ENCODE results near the gene SIAH1. TPM values are rescaled to one million over a fixed set of nuclear protein-coding genes. Genes with fewer than 3 reads are reported as not detected.

Gene SIAH1
- total and polyA plus RNA-seq, 8 donors = 10.9 to 77.7 (median 21.4) TPM

- peaks cover 0 to 12% (median 0%) of the 10 kb centered on the region in 4 donors for H3K4me1 ChIP-seq
- peaks cover 16 to 86% (median 82%) of the 10 kb centered on the region in 4 donors for H3K36me3 ChIP-seq
- H3K9me3 ChIP-seq = no peaks in the 10 kb centered on the region
- H3K27me3 ChIP-seq = no peaks in the 10 kb centered on the region
- TF ChIP-seq POLR2AphosphoS5 (IDR thresholded peaks at IDR 0.05) = no peak
- no peak for TF ChIP-seq CTCF (IDR thresholded peaks at IDR 0.05)
- TF ChIP-seq POLR2A (IDR thresholded peaks at IDR 0.05) = no peak
- no peak overlapping the region for H3K4me3 ChIP-seq
- H3K27ac ChIP-seq = no peak overlapping the region
- intact Hi-C loops (cut with DNase I; ENCODE audit: low total_unique reads) = no loop called here
- WGBS, 5 donors = 64 to 93% (median 91%) methylated on average over 1 of the region's 1 CpG
- no peak for DNase-seq
These were observed 45.2 kb downstream of the SIAH1 start for GRCh38 chr16:48340054-48340453.

- TF ChIP-seq EP300 (IDR thresholded peaks at IDR 0.05) (no peak), CTCF (IDR thresholded peaks at IDR 0.05) (no peak), POLR2AphosphoS5 (IDR thresholded peaks at IDR 0.05) (no peak), POLR2A (IDR thresholded peaks at IDR 0.05) (no peak)
- intact Hi-C loops (cut with DNase I; ENCODE audit: low total_unique reads) = no loop called here
- Histone ChIP-seq H3K27ac (no peak overlapping the region), H3K4me1 (peaks cover 0 to 24% (median 4%) of the 10 kb centered on the region in 4 donors), H3K9me3 (no peaks in the 10 kb centered on the region), H3K4me3 (no peak overlapping the region), H3K36me3 (peaks cover 16 to 73% (median 66%) of the 10 kb centered on the region in 4 donors), H3K27me3 (no peaks in the 10 kb centered on the region)
- WGBS, 5 donors = 68 to 88% (median 83%) methylated on average over 3 of the region's 3 CpGs
- no peak for DNase-seq
These were observed 49.3 kb downstream of the SIAH1 start for GRCh38 chr16:48335961-48336360.

- no peak overlapping the region for H3K27ac ChIP-seq
- 86 to 93% (median 92%) methylated on average over 9 of the region's 9 CpGs for WGBS, 5 donors
- no peaks in the 10 kb centered on the region for H3K27me3 ChIP-seq
- intact Hi-C loops (cut with DNase I; ENCODE audit: low total_unique reads) = no loop called here
- H3K4me1 ChIP-seq = peaks cover 0 to 30% (median 8%) of the 10 kb centered on the region in 4 donors
- no peak overlapping the region for H3K4me3 ChIP-seq
- peaks cover 12 to 62% (median 52%) of the 10 kb centered on the region in 4 donors for H3K36me3 ChIP-seq
- TF ChIP-seq CTCF (IDR thresholded peaks at IDR 0.05) (no peak), POLR2AphosphoS5 (IDR thresholded peaks at IDR 0.05) (no peak), POLR2A (IDR thresholded peaks at IDR 0.05) (no peak), EP300 (IDR thresholded peaks at IDR 0.05) (no peak)
- no peaks in the 10 kb centered on the region for H3K9me3 ChIP-seq
- no peak for DNase-seq
These were observed 50.9 kb downstream of the SIAH1 start for GRCh38 chr16:48334325-48334724.

GRCh38 chr16:48332978-48333377, 52.2 kb downstream of the SIAH1 start:
- WGBS, 5 donors = 50 to 75% (median 70%) methylated on average over 5 of the region's 5 CpGs
- H3K9me3 ChIP-seq = no peaks in the 10 kb centered on the region
- H3K27me3 ChIP-seq = no peaks in the 10 kb centered on the region
- peaks cover 0 to 30% (median 8%) of the 10 kb centered on the region in 4 donors for H3K4me1 ChIP-seq
- H3K27ac ChIP-seq = no peak overlapping the region
- no peak overlapping the region for H3K4me3 ChIP-seq
- intact Hi-C loops (cut with DNase I; ENCODE audit: low total_unique reads) = no loop called here
- peaks cover 12 to 55% (median 42%) of the 10 kb centered on the region in 4 donors for H3K36me3 ChIP-seq
- DNase-seq = no peak
- TF ChIP-seq CTCF (IDR thresholded peaks at IDR 0.05) (no peak), POLR2AphosphoS5 (IDR thresholded peaks at IDR 0.05) (no peak), EP300 (IDR thresholded peaks at IDR 0.05) (no peak), POLR2A (IDR thresholded peaks at IDR 0.05) (no peak)

Measured in stomach (tissue), 9 donors.